Loucy (cell line): ENCODE results near the gene SORBS1.

Source experiments
- H2AFZ ChIP-seq: fragments of 200-600 bp; sonication (generic); 2 replicates; pipeline ENCODE4 v1.6.0; 2016; ENCODE audit warnings: antibody characterized with exemption, mild to moderate bottlenecking, low read length, moderate library complexity
- H3F3A ChIP-seq: fragments of 200-600 bp; 2 replicates; pipeline ENCODE4 v1.6.0; 2016; ENCODE audit warnings: antibody characterized with exemption, low read depth, mild to moderate bottlenecking
- H3K27me3 ChIP-seq: fragments of 200-600 bp; sonication (generic); 2 replicates; pipeline ENCODE4 v1.6.1; 2014; ENCODE audit warnings: low read length, mild to moderate bottlenecking; ENCODE audit not compliant: insufficient read depth, poor library complexity, severe bottlenecking
- H3K36me3 ChIP-seq: fragments of 200-600 bp; sonication (generic); 2 replicates; pipeline ENCODE4 v1.6.1; 2016; ENCODE audit warnings: low read length; ENCODE audit not compliant: insufficient read depth
- H3K4me1 ChIP-seq: fragments of 200-600 bp; sonication (generic); 2 replicates; pipeline ENCODE4 v1.5.1; 2014; ENCODE audit warnings: low read length, mild to moderate bottlenecking; ENCODE audit not compliant: insufficient read depth, poor library complexity, severe bottlenecking
- H3K4me2 ChIP-seq: fragments of 200-600 bp; sonication (generic); 2 replicates; pipeline ENCODE4 v1.6.0; 2014; ENCODE audit warnings: antibody characterized with exemption, low read length, low read depth, mild to moderate bottlenecking; ENCODE audit not compliant: poor library complexity, severe bottlenecking
- H3K4me3 ChIP-seq: fragments of 200-600 bp; sonication (generic); 2 replicates; pipeline ENCODE4 v1.5.1; 2014; ENCODE audit warnings: low read length, mild to moderate bottlenecking, mixed read lengths; ENCODE audit not compliant: poor library complexity, severe bottlenecking
- H3K79me2 ChIP-seq: fragments of 200-600 bp; sonication (generic); 2 replicates; pipeline ENCODE4 v1.6.1; 2014; ENCODE audit warnings: low read length; ENCODE audit not compliant: insufficient read depth
- H3K9ac ChIP-seq: fragments of 200-600 bp; sonication (generic); 2 replicates; pipeline ENCODE4 v1.6.0; 2014; ENCODE audit warnings: mild to moderate bottlenecking, low read depth, low read length, moderate library complexity; ENCODE audit not compliant: poor library complexity, severe bottlenecking
- H3K9me2 ChIP-seq: fragments of 200-600 bp; sonication (generic); replicated peaks from 2 replicates; pipeline ENCODE4 v1.6.1; 2016; ENCODE audit warnings: low read depth, low read length, mixed read lengths
- H3K9me3 ChIP-seq: fragments of 200-600 bp; sonication (generic); 2 replicates; pipeline ENCODE4 v1.6.1; 2014; ENCODE audit warnings: mild to moderate bottlenecking, antibody characterized with exemption, low read length, low read depth; ENCODE audit not compliant: insufficient read depth
- H4K20me1 ChIP-seq: fragments of 200-600 bp; sonication (generic); 2 replicates; pipeline ENCODE4 v1.6.0; 2014; ENCODE audit warnings: antibody characterized with exemption, low read length, mild to moderate bottlenecking; ENCODE audit not compliant: insufficient read depth, poor library complexity, severe bottlenecking
- CTCF ChIP-seq: fragments of 200-600 bp; sonication (generic); conservative IDR thresholded peaks from 2 replicates; pipeline ENCODE4 v1.5.1; 2014; ENCODE audit warnings: mild to moderate bottlenecking, antibody characterized with exemption, low read length
- EZH2phosphoT487 ChIP-seq: fragments of 200-600 bp; IDR thresholded peaks from 2 replicates; pipeline ENCODE4 v1.6.1; 2018; ENCODE audit warnings: antibody characterized with exemption, mild to moderate bottlenecking, moderate library complexity, borderline replicate concordance

Gene SORBS1

DNA sequence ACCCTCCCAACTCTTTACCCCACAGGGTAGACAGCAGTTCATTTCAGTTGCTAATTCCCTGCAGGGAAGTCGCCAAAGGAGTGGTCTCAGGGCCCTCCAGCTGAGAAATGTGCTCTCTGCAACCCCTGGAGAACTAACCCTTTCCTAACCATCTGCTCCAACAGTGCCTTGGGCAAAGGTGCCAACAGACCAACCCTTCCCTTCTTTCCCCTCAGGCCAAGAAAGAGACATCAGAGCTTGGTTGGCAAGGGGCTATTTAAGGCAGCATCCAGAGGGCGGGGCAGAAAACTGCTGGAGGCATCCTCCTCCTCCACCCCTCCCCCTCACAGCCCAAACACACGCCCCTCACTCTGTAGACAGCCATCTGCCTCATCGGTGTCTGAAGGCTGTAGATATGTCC is 1.7 kb downstream of the SORBS1 start:
- Histone ChIP-seq H3K4me3 (no peak overlapping the region), H3K4me1 (no peaks in the 10 kb centered on the region), H3K9me3 (no peaks in the 10 kb centered on the region), H3K79me2 (no peaks in the 10 kb centered on the region), H2AFZ (no peak overlapping the region), H3K9me2 (no peaks in the 10 kb centered on the region), H3K27me3 (no peaks in the 10 kb centered on the region), H4K20me1 (no peaks in the 10 kb centered on the region), H3K4me2 (no peak overlapping the region), H3F3A (no peaks in the 10 kb centered on the region), H3K9ac (no peak overlapping the region), H3K36me3 (no peaks in the 10 kb centered on the region)
- TF ChIP-seq CTCF (no peak), EZH2phosphoT487 (no peak)

GRCh38 chr10:95558593-95559320 is 2.4 kb downstream of the SORBS1 start:
- H3K79me2 ChIP-seq, result no peaks in the 10 kb centered on the region
- no peaks in the 10 kb centered on the region for H3K9me2 ChIP-seq
- H4K20me1 ChIP-seq, result no peaks in the 10 kb centered on the region
- no peaks in the 10 kb centered on the region for H3K4me1 ChIP-seq
- no peaks in the 10 kb centered on the region for H3K27me3 ChIP-seq
- no peaks in the 10 kb centered on the region for H3K36me3 ChIP-seq
- H2AFZ ChIP-seq, result no peak overlapping the region
- no peak overlapping the region for H3K4me3 ChIP-seq
- no peaks in the 10 kb centered on the region for H3F3A ChIP-seq
- H3K9ac ChIP-seq, result no peak overlapping the region
- H3K4me2 ChIP-seq, result no peak overlapping the region
- no peaks in the 10 kb centered on the region for H3K9me3 ChIP-seq
- TF ChIP-seq EZH2phosphoT487 (no peak), CTCF (no peak)

- Histone ChIP-seq H4K20me1 (no peaks in the 10 kb centered on the region), H2AFZ (no peak overlapping the region), H3K36me3 (no peaks in the 10 kb centered on the region), H3K9me2 (no peaks in the 10 kb centered on the region), H3F3A (no peaks in the 10 kb centered on the region), H3K9me3 (no peaks in the 10 kb centered on the region), H3K27me3 (no peaks in the 10 kb centered on the region), H3K4me1 (no peaks in the 10 kb centered on the region), H3K4me2 (no peak overlapping the region), H3K4me3 (no peak overlapping the region), H3K79me2 (no peaks in the 10 kb centered on the region), H3K9ac (no peak overlapping the region)
- TF ChIP-seq EZH2phosphoT487, result no peak
These were observed 4.0 kb downstream of the SORBS1 start for GRCh38 chr10:95556994-95557767.
